GM18867 (cell line): ENCODE data around the gene KCNJ18.
"Not testable (repeated sequence)": the region's sequence is repeated elsewhere in the genome, so short reads cannot be mapped to it uniquely, and the experiment has no call there.

Experiments used
- ATAC-seq: cut with Tn5 transposase; IDR thresholded peaks from one replicate; pipeline ENCODE4 v1.9.1; 2021; ENCODE audit warnings: mild to moderate bottlenecking, moderate library complexity; ENCODE audit not compliant: unreplicated experiment

Gene KCNJ18

GRCh38 chr17:21691883-21692703 lies at the start of gene KCNJ18:
KCNJ18 (plus strand) TSS chr17:21692523; CDS start chr17:21702787, 10,264 bp downstream.
- ATAC-seq: not testable (repeated sequence)

GRCh38 chr17:21648125-21648524 lies 44.2 kb upstream of the KCNJ18 start:
- ATAC-seq: not testable (repeated sequence)

DNA sequence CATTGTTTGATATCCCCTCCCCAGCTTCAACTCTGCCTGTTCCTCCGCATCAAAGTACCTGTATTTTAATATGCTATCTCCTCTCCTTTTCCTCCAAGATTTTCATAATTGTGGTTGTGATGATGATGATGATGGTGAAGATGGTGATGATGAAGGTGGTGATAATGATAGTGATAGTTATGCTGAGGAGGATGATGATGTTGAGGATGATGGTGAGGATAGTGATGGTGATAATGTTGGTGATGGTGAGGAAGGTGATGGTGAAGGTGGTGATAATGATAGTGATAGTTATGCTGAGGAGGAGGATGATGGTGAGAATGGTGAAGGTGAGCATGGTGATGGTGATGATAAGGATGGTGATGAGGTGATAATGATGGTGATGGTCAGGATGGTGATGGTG lies 42.3 kb upstream of the KCNJ18 start:
- ATAC-seq: not testable (repeated sequence)

- ATAC-seq: not testable (repeated sequence)
These were observed 40.3 kb upstream of the KCNJ18 start for GRCh38 chr17:21652049-21652448.

DNA sequence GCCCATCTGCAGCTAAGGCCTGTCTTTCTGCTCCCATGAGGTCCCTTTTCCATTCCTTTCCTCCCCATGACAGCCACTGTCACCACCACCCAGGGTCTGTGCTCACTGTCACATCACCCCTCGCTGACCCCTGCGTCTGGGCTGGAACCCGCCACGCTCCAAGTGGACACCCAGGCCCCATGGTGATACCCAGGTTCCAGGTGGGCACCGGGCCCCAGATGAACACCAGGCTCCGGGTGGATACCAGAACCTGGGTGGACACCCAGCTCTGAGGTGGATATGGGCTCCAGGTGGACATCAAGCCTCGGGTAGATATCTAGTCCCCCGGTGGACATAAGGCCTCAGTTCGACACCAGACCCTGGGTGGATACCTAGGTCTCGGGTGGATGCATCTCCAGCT lies 39.1 kb upstream of the KCNJ18 start:
- ATAC-seq: not testable (repeated sequence)

- ATAC-seq: not testable (repeated sequence)
These were observed 35.6 kb upstream of the KCNJ18 start for GRCh38 chr17:21656518-21657309.

- ATAC-seq: not testable (repeated sequence)
These were observed 32.7 kb upstream of the KCNJ18 start for GRCh38 chr17:21659635-21660034.

GRCh38 chr17:21661455-21661854 lies 30.9 kb upstream of the KCNJ18 start:
- ATAC-seq: not testable (repeated sequence)

GRCh38 chr17:21663166-21663565 lies 29.2 kb upstream of the KCNJ18 start:
- ATAC-seq: not testable (repeated sequence)

DNA sequence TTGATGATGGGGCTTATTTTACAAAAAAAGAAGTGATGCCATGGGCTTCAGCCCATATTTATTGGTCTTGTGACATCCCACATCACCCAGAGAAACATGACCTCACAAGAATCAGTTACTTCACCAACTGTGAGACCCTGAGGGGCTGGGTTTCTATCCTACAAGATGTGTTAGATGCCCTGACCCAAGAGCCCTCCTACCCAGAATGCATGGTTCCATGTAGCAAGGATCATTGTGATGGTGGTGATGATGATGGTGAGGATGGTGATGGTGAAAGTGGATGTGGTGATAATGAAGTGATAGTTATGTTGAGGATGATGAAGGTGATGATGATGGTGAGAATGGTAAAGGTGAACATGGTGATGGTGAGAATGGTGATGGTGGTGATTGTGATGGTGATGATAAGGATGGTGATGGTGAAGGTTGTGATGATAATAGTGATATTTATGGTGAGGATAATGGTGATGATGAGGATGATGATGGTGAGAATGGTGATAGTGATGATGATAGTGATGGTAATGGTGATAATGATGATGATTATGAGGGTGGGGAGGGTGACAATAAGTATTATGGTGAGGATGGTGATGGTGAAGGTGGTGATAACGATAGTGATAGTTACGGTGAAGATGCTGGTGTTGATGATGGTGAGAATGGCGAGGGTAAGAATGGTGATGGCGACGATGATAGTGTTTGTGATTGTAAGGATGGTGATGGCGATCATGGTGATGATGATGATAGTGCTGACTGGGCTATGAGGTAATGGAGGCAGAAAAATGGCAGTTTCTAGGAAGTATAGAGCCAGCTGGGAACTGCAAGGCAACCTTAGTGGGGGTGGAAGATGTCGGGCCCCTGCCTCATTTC lies 28.5 kb upstream of the KCNJ18 start:
- not testable (repeated sequence) for ATAC-seq

- not testable (repeated sequence) for ATAC-seq
These were observed 27.2 kb upstream of the KCNJ18 start for GRCh38 chr17:21665171-21665570.

DNA sequence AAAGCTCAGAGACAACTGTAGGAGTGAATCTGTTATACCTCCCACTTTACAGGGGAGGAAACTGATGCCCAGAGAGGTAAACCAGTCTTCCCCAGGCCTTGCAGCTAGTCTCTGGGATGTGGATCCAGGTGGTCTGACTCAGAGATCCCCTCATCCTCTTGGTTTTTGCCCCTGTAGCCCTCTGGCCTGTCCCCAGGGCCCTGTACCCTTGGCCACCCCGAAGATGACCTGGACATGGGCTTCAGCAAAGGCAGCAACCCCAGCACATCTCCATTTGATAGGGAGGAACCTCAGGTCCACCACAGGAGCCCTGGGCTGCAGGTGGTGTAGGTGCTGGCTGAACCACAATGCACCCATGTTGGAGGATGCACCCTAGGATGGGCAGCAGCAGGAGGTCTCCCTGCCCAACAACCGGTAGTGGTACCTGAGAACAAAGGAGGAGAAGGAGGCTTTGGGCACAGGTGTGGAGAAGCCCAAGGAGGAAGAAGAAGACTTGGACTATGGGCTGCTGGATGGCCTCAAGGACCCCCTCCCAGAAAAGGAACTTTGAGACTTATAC lies 26.3 kb upstream of the KCNJ18 start:
- not testable (repeated sequence) for ATAC-seq

GRCh38 chr17:21666711-21667412 lies 25.5 kb upstream of the KCNJ18 start:
- not testable (repeated sequence) for ATAC-seq

- not testable (repeated sequence) for ATAC-seq
These were observed 24.8 kb upstream of the KCNJ18 start for GRCh38 chr17:21667413-21668117.

- not testable (repeated sequence) for ATAC-seq
These were observed 24.2 kb upstream of the KCNJ18 start for GRCh38 chr17:21668118-21668488.

- not testable (repeated sequence) for ATAC-seq
These were observed 23.4 kb upstream of the KCNJ18 start for GRCh38 chr17:21668746-21669508.

GRCh38 chr17:21669616-21670360 lies 22.5 kb upstream of the KCNJ18 start:
- ATAC-seq: not testable (repeated sequence)
